Measurements from ENCODE around the gene CANT1. TPM values are rescaled to one million over a fixed set of nuclear protein-coding genes. Genes with fewer than 3 reads are reported as not detected.
"Not testable (repeated sequence)": the region's sequence is repeated elsewhere in the genome, so short reads cannot be mapped to it uniquely, and the experiment has no call there.

The CANT1 gene
- total RNA-seq, 1 donor from 2014 or later: 36.1 TPM

- DNase-seq: no peak
These were observed 49.8 kb downstream of the CANT1 start for GRCh38 chr17:78959803-78960202.

GRCh38 chr17:78958641-78959127 is 50.9 kb downstream of the CANT1 start:
- no peak for DNase-seq

- DNase-seq: peak; percentile 52
These were observed 52.4 kb downstream of the CANT1 start for GRCh38 chr17:78957128-78957527.

GRCh38 chr17:78956254-78956653 is 53.3 kb downstream of the CANT1 start:
- DNase-seq: no peak

- no peak for DNase-seq
These were observed 54.9 kb downstream of the CANT1 start for GRCh38 chr17:78954684-78955083.

- peak; percentile 58 for DNase-seq
These were observed 55.9 kb downstream of the CANT1 start for GRCh38 chr17:78953356-78954350.

- DNase-seq: no peak
These were observed 56.9 kb downstream of the CANT1 start for GRCh38 chr17:78952706-78953105.

- DNase-seq: no peak
These were observed 57.5 kb downstream of the CANT1 start for GRCh38 chr17:78951967-78952551.

GRCh38 chr17:78950870-78951269 is 58.7 kb downstream of the CANT1 start:
- no peak for DNase-seq

- no peak for DNase-seq
These were observed 62.1 kb downstream of the CANT1 start for GRCh38 chr17:78947235-78948149.

GRCh38 chr17:78946631-78947030 is 62.9 kb downstream of the CANT1 start:
- DNase-seq: no peak

GRCh38 chr17:78946131-78946530 is 63.4 kb downstream of the CANT1 start:
- DNase-seq: no peak

- DNase-seq: not testable (repeated sequence)
These were observed 64.1 kb downstream of the CANT1 start for GRCh38 chr17:78945455-78945854.

- no peak for DNase-seq
These were observed 64.6 kb downstream of the CANT1 start for GRCh38 chr17:78944956-78945355.

- no peak for DNase-seq
These were observed 65.5 kb downstream of the CANT1 start for GRCh38 chr17:78944026-78944425.

Other genes with a start within 250 kb of the CANT1 start
- 43.1 TPM for gene CYTH1, start 227.5 kb downstream of the CANT1 start, total RNA-seq
- gene USP36, start 168.9 kb downstream of the CANT1 start, total RNA-seq: 47.4 TPM
- 5.9 TPM for gene CEP295NL, start 106.6 kb downstream of the CANT1 start, total RNA-seq
- 93.3 TPM for gene TIMP2, start 84.4 kb downstream of the CANT1 start, total RNA-seq
- gene LGALS3BP, start 29.8 kb downstream of the CANT1 start, total RNA-seq: 136 TPM
- 15.8 TPM for gene C1QTNF1, start 14.4 kb upstream of the CANT1 start, total RNA-seq
- 18.8 TPM for gene ENGASE, start 65.1 kb upstream of the CANT1 start, total RNA-seq